Gastroesophageal sphincter (tissue), 4 donors: Measurements from ENCODE around the gene ZNF143. TPM values are rescaled to one million over a fixed set of nuclear protein-coding genes. Genes with fewer than 3 reads are reported as not detected.

Experiments
- ATAC-seq: fragments of 150-250 bp; one replicate; pipeline ENCODE4 v1.9.1; 2016; ENCODE audit warnings: mild to moderate bottlenecking, moderate library complexity
- H3K27ac ChIP-seq, 4 donors: fragments of 200-600 bp; sonication (generic) in 3 of 4; 1 replicate in 3 of 4; 2 replicates in 1 of 4; pipeline ENCODE4 v1.5.1; 2016 to 2019
- H3K27me3 ChIP-seq: fragments of 200-600 bp; sonication (generic); one replicate; pipeline ENCODE4 v1.5.1; 2019
- H3K36me3 ChIP-seq, 2 donors: fragments of 200-600 bp; sonication (generic); one replicate each; pipeline ENCODE4 v1.5.1; 2019; ENCODE audit warnings: control low read depth in 1 of 2
- H3K4me1 ChIP-seq, 3 donors: fragments of 200-600 bp; sonication (generic); 1 replicate in 2 of 3; 2 replicates in 1 of 3; pipeline ENCODE4 v1.5.1; 2016 to 2019; ENCODE audit warnings: control low read depth in 2 of 3
- H3K4me3 ChIP-seq, 2 donors: fragments of 200-600 bp; sonication (generic); one replicate each; pipeline ENCODE4 v1.5.1; 2019; ENCODE audit warnings: mild to moderate bottlenecking in 1 of 2, moderate library complexity in 1 of 2
- H3K9me3 ChIP-seq, 3 donors: fragments of 200-600 bp; sonication (generic); one replicate each; pipeline ENCODE4 v1.5.1; 2017 to 2019; ENCODE audit warnings: control low read depth in 2 of 3
- CTCF ChIP-seq, 4 experiments: fragments of 200-600 bp in 2 of 4; fragments of 450-650 bp in 2 of 4; sonication (generic) in 1 of 4; IDR thresholded peaks; one replicate each; pipeline ENCODE4 v1.5.1; 2017 to 2019; ENCODE audit warnings: antibody characterized with exemption in 4 of 4, mild to moderate bottlenecking in 2 of 4, moderate library complexity in 2 of 4
- EP300 ChIP-seq: sonication (generic); formaldehyde crosslinking; IDR thresholded peaks from one replicate; pipeline ENCODE4 v1.6.1; 2017; ENCODE audit warnings: antibody characterized with exemption, mild to moderate bottlenecking
- POLR2A ChIP-seq, 2 donors: fragments of 450-650 bp; IDR thresholded peaks; one replicate each; pipeline ENCODE4 v1.6.1; 2017; ENCODE audit warnings: antibody characterized with exemption in 2 of 2, mild to moderate bottlenecking in 2 of 2, moderate library complexity in 1 of 2
- POLR2AphosphoS5 ChIP-seq: sonication (generic); formaldehyde crosslinking; IDR thresholded peaks from one replicate; pipeline ENCODE4 v1.6.1; 2017; ENCODE audit warnings: antibody characterized with exemption
- WGBS, 2 donors: methylation state at CpG; one replicate each; pipeline ENCODE4 v1.1.5; 2018; ENCODE audit warnings: low coverage in 1 of 2; 5-methylcytosine and 5-hydroxymethylcytosine counted together
- total RNA-seq, 4 donors: library from RNA; depleted of rRNA; stranded (reverse); fragments of >200 nt; gene quantifications; one replicate each; pipeline ENCODE4 v1.1.0, GENCODE V29; 2016

ZNF143 gene
- total RNA-seq, 4 donors from 2014 or later = 33.7 to 72.5 (median 52.5) TPM

- TF ChIP-seq POLR2AphosphoS5 (no peak), CTCF (IDR thresholded peaks at IDR 0.05) (no peak), POLR2A (IDR thresholded peaks at IDR 0.05) (no peak), EP300 (no peak)
- H3K27me3 ChIP-seq = no peaks in the 10 kb centered on the region
- no peaks in the 10 kb centered on the region for H3K36me3 ChIP-seq
- no peak overlapping the region for H3K4me3 ChIP-seq
- no peak for ATAC-seq
- peak overlapping the region in 3 of 4 donors; percentile 91 to 99 (median 95) for H3K27ac ChIP-seq
- H3K9me3 ChIP-seq = no peaks in the 10 kb centered on the region
- H3K4me1 ChIP-seq = peaks cover 12 to 51% (median 24%) of the 10 kb centered on the region in 3 donors
- WGBS, 2 donors = 88 to 94% methylated on average over 7 to 8 of the region's 8 CpGs
Observed at GRCh38 chr11:9571071-9571762, 110.4 kb downstream of the ZNF143 start.

GRCh38 chr11:9571763-9572115, 110.9 kb downstream of the ZNF143 start:
- Histone ChIP-seq H3K4me3 (no peak overlapping the region), H3K27ac (peak overlapping the region in 3 of 4 donors; percentile 51 to 99 (median 95)), H3K27me3 (no peaks in the 10 kb centered on the region), H3K4me1 (peaks cover 6 to 47% (median 24%) of the 10 kb centered on the region in 3 donors), H3K9me3 (no peaks in the 10 kb centered on the region), H3K36me3 (no peaks in the 10 kb centered on the region)
- ATAC-seq = no peak
- TF ChIP-seq POLR2A (IDR thresholded peaks at IDR 0.05) (no peak), CTCF (IDR thresholded peaks at IDR 0.05) (no peak), POLR2AphosphoS5 (no peak), EP300 (no peak)
- 74 to 87% methylated on average over 4 to 5 of the region's 6 CpGs for WGBS, 2 donors

GRCh38 chr11:9573052-9573774, 112.4 kb downstream of the ZNF143 start, which contains the start of gene WEE1:
TSS of gene WEE1 (plus strand) at chr11:9573670. CDS start at chr11:9573934, 264 bp downstream.
- WGBS, 2 donors = no CpG with 5 or more reads among the region's 73 CpGs
- peak; percentile 93 for ATAC-seq
- no peaks in the 10 kb centered on the region for H3K27me3 ChIP-seq
- H3K36me3 ChIP-seq = no peaks in the 10 kb centered on the region
- H3K4me3 ChIP-seq = peak within 1 kb of the TSS; percentile 68 to 88
- H3K9me3 ChIP-seq = no peaks in the 10 kb centered on the region
- TF ChIP-seq POLR2AphosphoS5 = peak; percentile 51
- no peak for TF ChIP-seq EP300
- peak; percentile 57 to 82 for TF ChIP-seq POLR2A (IDR thresholded peaks at IDR 0.05)
- TF ChIP-seq CTCF (IDR thresholded peaks at IDR 0.05) = peak in 1 of 4 experiments; percentile 9
- H3K27ac ChIP-seq = peak within 1 kb of the TSS; percentile 94 to 99 (median 96)
- peaks cover 3 to 35% (median 22%) of the 10 kb centered on the region in 3 donors for H3K4me1 ChIP-seq

GRCh38 chr11:9573775-9574621, 113.2 kb downstream of the ZNF143 start:
- Histone ChIP-seq H3K27ac (peak overlapping the region; percentile 90 to 99 (median 96)), H3K27me3 (no peaks in the 10 kb centered on the region), H3K36me3 (no peaks in the 10 kb centered on the region), H3K4me3 (peak overlapping the region; percentile 68 to 88), H3K4me1 (peaks cover 0 to 35% (median 16%) of the 10 kb centered on the region in 3 donors), H3K9me3 (no peaks in the 10 kb centered on the region)
- peak; percentile 23 for ATAC-seq
- TF ChIP-seq EP300 = no peak
- TF ChIP-seq CTCF (IDR thresholded peaks at IDR 0.05) = peak in 2 of 4 experiments; percentile 7 to 21
- peak; percentile 4 to 91 for TF ChIP-seq POLR2A (IDR thresholded peaks at IDR 0.05)
- TF ChIP-seq POLR2AphosphoS5 = no peak
- no CpG with 5 or more reads among the region's 122 CpGs for WGBS, 2 donors
